GM23338 (cell line): Measurements from ENCODE around the gene DEFB131A. TPM values are rescaled to one million over a fixed set of nuclear protein-coding genes. Genes with fewer than 3 reads are reported as not detected.
A peak's percentile ranks its signal among the peaks of the same experiment; 100 is the strongest.
"Not testable (repeated sequence)": the region's sequence is repeated elsewhere in the genome, so short reads cannot be mapped to it uniquely, and the experiment has no call there.

ENCODE experiments used
- ATAC-seq: fragments of 200-7000 bp; cut with Tn5 transposase; 3 replicates; pipeline ENCODE4 v1.9.1; 2020
- DNase-seq: peaks from one replicate; pipeline ENCODE4 v3.0.0-alpha.2; 2015; ENCODE audit warnings: low spot score
- H2AFZ ChIP-seq: fragments of 200-600 bp; sonication (generic); 2 replicates; pipeline ENCODE4 v1.8.0; 2016; ENCODE audit warnings: antibody characterized with exemption, mild to moderate bottlenecking, moderate library complexity
- H3F3A ChIP-seq: fragments of 200-600 bp; sonication (generic); replicated peaks from 2 replicates; pipeline ENCODE4 v1.8.0; 2017; ENCODE audit warnings: antibody characterized with exemption, mixed run types, low read depth
- H3K27ac ChIP-seq: fragments of 200-600 bp; sonication (generic); 2 replicates; pipeline ENCODE4 v1.6.1; 2016; ENCODE audit warnings: low read depth
- H3K27me3 ChIP-seq: fragments of 200-600 bp; sonication (generic); 2 replicates; pipeline ENCODE4 v1.8.0; 2016; ENCODE audit warnings: mild to moderate bottlenecking, mixed run types, moderate library complexity; ENCODE audit not compliant: insufficient read depth
- H3K36me3 ChIP-seq: fragments of 200-600 bp; sonication (generic); 2 replicates; pipeline ENCODE4 v1.8.0; 2016; ENCODE audit warnings: mild to moderate bottlenecking; ENCODE audit not compliant: insufficient read depth
- H3K4me1 ChIP-seq: fragments of 200-600 bp; sonication (generic); 2 replicates; pipeline ENCODE4 v1.8.0; 2016; ENCODE audit warnings: mild to moderate bottlenecking, moderate library complexity; ENCODE audit not compliant: insufficient read depth
- H3K4me2 ChIP-seq: fragments of 200-600 bp; sonication (generic); 2 replicates; pipeline ENCODE4 v1.7.1; 2017; ENCODE audit warnings: mixed run types
- H3K4me3 ChIP-seq: fragments of 200-600 bp; sonication (generic); 2 replicates; pipeline ENCODE4 v1.6.1; 2016; ENCODE audit warnings: mixed run types
- H3K79me2 ChIP-seq: fragments of 200-600 bp; sonication (generic); replicated peaks from 2 replicates; pipeline ENCODE4 v1.8.0; 2017; ENCODE audit warnings: mild to moderate bottlenecking; ENCODE audit not compliant: insufficient read depth
- H3K9me2 ChIP-seq: fragments of 200-600 bp; sonication (generic); 2 replicates; pipeline ENCODE4 v1.8.0; 2017; ENCODE audit not compliant: insufficient read depth
- H4K20me1 ChIP-seq: fragments of 200-600 bp; sonication (generic); replicated peaks from 2 replicates; pipeline ENCODE4 v1.8.0; 2017; ENCODE audit warnings: mild to moderate bottlenecking; ENCODE audit not compliant: insufficient read depth
- H3K27ac Mint-ChIP-seq: 2 replicates; pipeline ENCODE4 v1.8.0; 2020; ENCODE audit warnings: inconsistent platforms, mild to moderate bottlenecking, moderate library complexity, mixed read lengths
- H3K27me3 Mint-ChIP-seq: 3 replicates; pipeline ENCODE4 v1.8.0; 2022; ENCODE audit warnings: low read depth, mild to moderate bottlenecking, moderate library complexity, mixed read lengths, inconsistent platforms; ENCODE audit not compliant: insufficient read depth, poor library complexity
- H3K36me3 Mint-ChIP-seq: 3 replicates; pipeline ENCODE4 v1.8.0; 2021; ENCODE audit warnings: low read depth, mild to moderate bottlenecking, inconsistent platforms, moderate library complexity, mixed read lengths
- H3K4me1 Mint-ChIP-seq: 3 replicates; pipeline ENCODE4 v1.8.0; 2020; ENCODE audit warnings: mild to moderate bottlenecking, inconsistent platforms, mixed read lengths
- H3K4me3 Mint-ChIP-seq: 3 replicates; pipeline ENCODE4 v1.8.0; 2021; ENCODE audit warnings: moderate library complexity, mild to moderate bottlenecking, inconsistent platforms, mixed read lengths
- H3K9me3 Mint-ChIP-seq: 3 replicates; pipeline ENCODE4 v1.8.0; 2020; ENCODE audit warnings: moderate library complexity, mild to moderate bottlenecking, inconsistent platforms, mixed read lengths
- CTCF ChIP-seq, 2 experiments: fragments of 200-600 bp in 1 of 2; sonication (generic) in 1 of 2; conservative IDR thresholded peaks; 2 replicates each; pipeline versions ENCODE4 v1.5.1 to v1.6.1; 2016 to 2017; ENCODE audit warnings: antibody characterized with exemption in 2 of 2, low read depth in 2 of 2, mild to moderate bottlenecking in 2 of 2, moderate library complexity in 1 of 2
- ZNF462 ChIP-seq: fragments of 250-450 bp; sonication (Bioruptor Pico); IDR thresholded peaks from 2 replicates; pipeline ENCODE4 v1.5.0; 2020; ENCODE audit warnings: mild to moderate bottlenecking, moderate library complexity
- polyA plus RNA-seq: library from polyadenylated mRNA; unstranded; fragments of >200 nt; fragmentation: Nextera tagmentation; extraction: Ambion mirVana; gene quantifications from 2 replicates; pipeline ENCODE4 v1.2.1, GENCODE V29; 2016
- total RNA-seq: library from RNA; depleted of rRNA; stranded (reverse); fragments of >200 nt; shearing (Covaris generic); gene quantifications from 2 replicates; pipeline ENCODE4 v1.2.3, GENCODE V29; 2014

DEFB131A gene
- total and polyA plus RNA-seq, 2 experiments from 2014 or later, result not detected

GRCh38 chr4:9430061-9430460, 14.2 kb upstream of the DEFB131A start:
- H3K27ac ChIP-seq, H3K9me3 Mint-ChIP-seq, H3F3A ChIP-seq, H4K20me1 ChIP-seq, H3K4me1 Mint-ChIP-seq, H3K4me1 ChIP-seq, H3K27me3 ChIP-seq, H3K79me2 ChIP-seq, H2AFZ ChIP-seq, H3K36me3 Mint-ChIP-seq, H3K27ac Mint-ChIP-seq, H3K9me2 ChIP-seq, H3K4me3 Mint-ChIP-seq, H3K27me3 Mint-ChIP-seq, H3K36me3 ChIP-seq, H3K4me3 ChIP-seq, H3K4me2 ChIP-seq: not testable (repeated sequence)
- ATAC-seq (peak; percentile 95), DNase-seq (peak; percentile 75)
- TF ChIP-seq ZNF462 (CRISPR knock-in tag), result 0 out of 2 replicates have a peak, but pooled peaks have one; percentile 56
- TF ChIP-seq CTCF (conservative IDR thresholded peaks at IDR 0.05; ENCODE audit: low read depth in 2 of 2), result peak; percentile 60

DNA sequence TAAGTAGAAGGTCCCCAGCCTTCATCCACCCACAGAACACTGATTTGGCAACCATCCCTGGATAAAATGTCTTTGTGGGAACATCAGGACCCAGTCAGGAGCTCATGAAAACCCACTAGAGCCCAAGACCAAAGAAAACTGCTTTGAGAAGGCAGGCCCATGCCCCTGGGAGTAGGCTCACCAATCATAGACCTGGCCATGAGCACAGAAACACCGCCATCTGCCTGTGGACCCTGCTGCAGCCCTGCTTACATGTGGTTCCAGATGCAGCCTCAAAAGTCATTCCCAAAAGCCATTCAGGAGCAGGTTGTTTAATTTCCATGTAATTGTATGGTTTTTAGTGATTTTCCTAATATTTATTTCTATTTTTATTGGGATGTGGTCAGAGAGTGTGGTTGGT, 10.9 kb upstream of the DEFB131A start:
- H2AFZ ChIP-seq, H3K36me3 Mint-ChIP-seq, H3K4me1 ChIP-seq, H3K4me2 ChIP-seq, H3K9me2 ChIP-seq, H3K79me2 ChIP-seq, H3K27ac ChIP-seq, H3K27me3 Mint-ChIP-seq, H3K36me3 ChIP-seq, H3K9me3 Mint-ChIP-seq, H3K4me3 Mint-ChIP-seq, H3K4me1 Mint-ChIP-seq, H3K4me3 ChIP-seq, H3K27ac Mint-ChIP-seq, H4K20me1 ChIP-seq, H3K27me3 ChIP-seq, H3F3A ChIP-seq: not testable (repeated sequence)
- ATAC-seq (peak; percentile 94), DNase-seq (peak; percentile 29)
- TF ChIP-seq CTCF (conservative IDR thresholded peaks at IDR 0.05; ENCODE audit: low read depth in 2 of 2), result peak; percentile 35 to 60

DNA sequence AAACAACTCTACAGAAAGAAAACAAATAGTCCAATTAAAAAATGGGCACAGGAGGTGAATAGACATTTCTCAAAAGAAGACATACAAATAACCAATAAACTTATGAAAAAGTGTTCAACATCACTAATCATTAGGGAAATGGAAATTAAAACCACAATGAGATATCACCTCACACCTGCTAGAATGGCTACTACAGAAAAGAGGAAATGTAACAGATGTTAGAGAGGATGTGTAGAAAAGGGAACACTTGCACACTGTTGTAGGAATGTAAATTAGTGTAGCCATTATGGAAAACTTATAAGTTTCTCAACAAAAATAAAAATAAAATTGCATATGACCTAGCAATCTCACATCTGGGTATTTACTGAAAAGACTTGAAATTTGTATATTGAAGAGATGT, 7.5 kb upstream of the DEFB131A start:
- not testable (repeated sequence) for H3K9me2 ChIP-seq, H3K4me2 ChIP-seq, H3K27me3 ChIP-seq, H3K4me3 ChIP-seq, ATAC-seq, DNase-seq, H3K4me3 Mint-ChIP-seq, H3K4me1 ChIP-seq, H3K27me3 Mint-ChIP-seq, H3K79me2 ChIP-seq, H3K4me1 Mint-ChIP-seq, H3K27ac Mint-ChIP-seq, H4K20me1 ChIP-seq, H3K9me3 Mint-ChIP-seq, H3K36me3 Mint-ChIP-seq, H3K36me3 ChIP-seq, H2AFZ ChIP-seq, H3F3A ChIP-seq, H3K27ac ChIP-seq
